GM12891 (cell line): Measurements from ENCODE around the gene FAM9C.

Experiments used
- DNase-seq: peaks from one replicate; pipeline ENCODE4 v3.0.0; 2011; ENCODE audit warnings: low spot score; ENCODE audit not compliant: insufficient read length
- FAIRE-seq: peaks from 2 replicates; lab custom pipeline; 2011; peaks lifted over from hg19 to GRCh38; lab: Jason Lieb, UNC
- PAX5 ChIP-seq: IDR thresholded peaks from 2 replicates; pipeline ENCODE4 v1.6.1; 2011; ENCODE audit warnings: low read length, moderate library complexity, mild to moderate bottlenecking; ENCODE audit not compliant: insufficient read depth, severe bottlenecking
- POLR2A ChIP-seq: IDR thresholded peaks from 2 replicates; pipeline ENCODE4 v1.6.1; 2011; ENCODE audit warnings: low read depth, low read length, control low read depth
- POLR2AphosphoS5 ChIP-seq: IDR thresholded peaks from 2 replicates; pipeline ENCODE4 v1.6.1; 2011; ENCODE audit warnings: low read depth, low read length, control low read depth
- POU2F2 ChIP-seq: IDR thresholded peaks from 2 replicates; pipeline ENCODE4 v1.6.1; 2011; ENCODE audit warnings: low read depth, mild to moderate bottlenecking, control low read depth, low read length, moderate library complexity
- SPI1 ChIP-seq: IDR thresholded peaks from 2 replicates; pipeline ENCODE4 v1.6.1; 2011; ENCODE audit warnings: low read depth, low read length, control low read depth
- TAF1 ChIP-seq: IDR thresholded peaks from 2 replicates; pipeline ENCODE4 v1.6.1; 2011; ENCODE audit warnings: low read depth, low read length, control low read depth

The FAM9C gene

GRCh38 chrX:12996934-12997435, 47.4 kb downstream of the FAM9C start:
- TF ChIP-seq POU2F2: no peak
- no peak for TF ChIP-seq SPI1
- no peak for TF ChIP-seq PAX5
- TF ChIP-seq POLR2A: no peak
- no peak for TF ChIP-seq TAF1
- TF ChIP-seq POLR2AphosphoS5: no peak
- no peak for DNase-seq
- FAIRE-seq: no peak

- DNase-seq (no peak), FAIRE-seq (peak; percentile 38)
These were observed 50.1 kb downstream of the FAM9C start for GRCh38 chrX:12994321-12994720.

GRCh38 chrX:12993826-12994225, 50.6 kb downstream of the FAM9C start:
- FAIRE-seq (no peak), DNase-seq (no peak)
- TF ChIP-seq POLR2AphosphoS5 (no peak), POU2F2 (no peak), TAF1 (no peak), SPI1 (no peak), POLR2A (no peak), PAX5 (no peak)

More at GRCh38 chrX:12994321-12994720, 50.1 kb downstream of the FAM9C start:
- TF ChIP-seq PAX5 (no peak), POLR2A (no peak), POU2F2 (no peak), TAF1 (no peak), SPI1 (no peak; the same call in 1 of the 2 replicates), POLR2AphosphoS5 (no peak)

- FAIRE-seq: no peak
- TF ChIP-seq SPI1 (no peak), POLR2AphosphoS5 (no peak), TAF1 (no peak), POU2F2 (no peak), POLR2A (no peak), PAX5 (no peak)
These were observed 51.8 kb downstream of the FAM9C start for GRCh38 chrX:12992544-12993118.

GRCh38 chrX:12991575-12991974, 52.8 kb downstream of the FAM9C start:
- TF ChIP-seq POLR2A (no peak), SPI1 (0 out of 2 replicates have a peak, but pooled peaks have one; percentile 7), POLR2AphosphoS5 (no peak), POU2F2 (no peak), TAF1 (no peak)
- no peak for DNase-seq
- peak; percentile 85 for FAIRE-seq

More at GRCh38 chrX:12992544-12993118, 51.8 kb downstream of the FAM9C start:
- DNase-seq: no peak

GRCh38 chrX:12989461-12989860, 55.0 kb downstream of the FAM9C start:
- TF ChIP-seq SPI1 (no peak), POLR2A (no peak), POLR2AphosphoS5 (no peak), TAF1 (no peak), POU2F2 (no peak), PAX5 (no peak)
- no peak for DNase-seq
- no peak for FAIRE-seq

- no peak for TF ChIP-seq PAX5
- TF ChIP-seq POLR2A: no peak
- no peak for TF ChIP-seq POU2F2
- no peak for TF ChIP-seq TAF1
- no peak for TF ChIP-seq POLR2AphosphoS5
- TF ChIP-seq SPI1: no peak
- FAIRE-seq (peak; percentile 52), DNase-seq (no peak)
These were observed 55.6 kb downstream of the FAM9C start for GRCh38 chrX:12988797-12989196.

GRCh38 chrX:12987900-12988594, 56.4 kb downstream of the FAM9C start:
- TF ChIP-seq POLR2AphosphoS5 (no peak), TAF1 (no peak), POU2F2 (no peak), POLR2A (no peak), SPI1 (no peak), PAX5 (no peak)
- no peak for DNase-seq
- FAIRE-seq: peak; percentile 69

- TF ChIP-seq POLR2A (no peak), POU2F2 (no peak), TAF1 (no peak), SPI1 (no peak), POLR2AphosphoS5 (no peak)
- FAIRE-seq (no peak), DNase-seq (no peak)
These were observed 57.1 kb downstream of the FAM9C start for GRCh38 chrX:12987340-12987739.

GRCh38 chrX:12986886-12987285, 57.5 kb downstream of the FAM9C start:
- TF ChIP-seq PAX5 (no peak), POLR2A (no peak), POU2F2 (no peak), POLR2AphosphoS5 (no peak)
- DNase-seq (no peak), FAIRE-seq (no peak)
